ENCODE results near the gene METTL25B.

The METTL25B gene

DNA sequence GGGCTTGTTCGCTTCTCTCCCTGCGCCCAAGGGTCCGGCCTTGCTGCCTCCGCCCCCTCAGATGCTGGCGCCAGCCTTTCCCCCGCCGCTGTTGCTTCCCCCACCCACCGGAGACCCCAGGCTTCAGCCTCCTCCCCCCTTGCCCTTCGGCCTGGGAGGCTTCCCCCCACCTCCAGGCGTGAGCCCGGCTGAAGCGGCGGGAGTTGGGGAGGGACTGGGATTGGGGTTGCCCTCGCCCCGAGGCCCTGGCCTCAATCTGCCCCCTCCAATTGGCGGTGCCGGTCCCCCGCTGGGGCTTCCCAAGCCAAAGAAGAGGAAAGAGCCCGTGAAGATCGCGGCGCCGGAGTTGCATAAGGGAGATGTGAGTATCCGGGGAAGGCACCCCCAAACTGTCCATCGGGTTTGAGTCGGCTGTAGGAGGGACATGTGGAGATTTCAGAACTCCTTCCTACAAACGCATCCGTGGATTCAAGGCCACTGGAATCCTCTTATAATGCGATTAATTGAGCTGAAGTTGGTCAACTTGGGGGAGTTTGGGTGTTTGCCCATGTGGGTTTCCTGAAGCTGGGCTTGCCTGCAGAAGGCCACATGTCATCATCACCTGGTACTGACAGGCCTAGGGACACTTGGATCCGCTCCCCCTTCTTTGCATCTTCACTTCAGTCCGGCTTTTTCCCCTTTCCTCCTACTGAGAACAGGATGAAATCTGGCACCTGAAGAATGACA is 39.8 kb downstream of the METTL25B start:
- TF ChIP-seq GATA1 (IDR thresholded peaks at IDR 0.05; ENCODE audit: low read depth, low read length) (no peak), POLR2A (IDR thresholded peaks at IDR 0.05; ENCODE audit: low read length) (no peak)
- DNase-seq, result peak in 1 of 2 experiments; percentile 70

DNA sequence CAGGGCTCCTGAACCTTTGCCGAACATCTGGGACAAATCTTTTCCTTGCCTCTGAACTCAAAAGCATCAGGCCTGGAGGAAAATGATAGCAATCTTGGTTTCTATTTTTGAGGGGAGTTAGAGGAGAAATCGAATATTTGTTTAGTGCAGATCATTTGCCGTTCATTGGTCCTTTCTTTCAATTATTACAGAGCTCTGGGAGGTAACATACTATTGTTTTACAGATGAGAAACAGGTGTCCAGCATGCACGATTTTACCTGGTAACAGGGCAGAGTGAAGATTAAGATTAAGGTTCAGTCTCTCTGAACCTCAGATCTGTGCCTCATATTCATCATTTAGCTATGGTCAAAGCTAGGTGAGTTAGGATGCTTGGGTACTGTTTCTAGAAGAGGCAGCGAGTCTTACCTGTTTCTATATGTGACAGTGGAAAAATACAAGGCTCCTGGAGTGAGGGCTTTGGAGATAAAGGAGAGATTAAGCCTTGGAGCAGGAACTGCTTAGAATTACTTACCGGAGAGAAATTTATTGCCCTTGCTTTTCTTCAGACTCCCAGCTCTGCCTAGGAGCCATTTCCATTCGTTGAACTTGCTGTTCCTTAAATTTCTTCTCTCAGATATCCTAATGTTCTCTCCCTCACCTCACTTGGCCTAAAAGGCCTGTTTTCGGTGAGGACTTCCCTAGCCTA is 40.5 kb downstream of the METTL25B start:
- DNase-seq, result no peak
- no peak for TF ChIP-seq POLR2A (IDR thresholded peaks at IDR 0.05; ENCODE audit: low read length)
- TF ChIP-seq GATA1 (IDR thresholded peaks at IDR 0.05; ENCODE audit: low read depth, low read length), result no peak

DNA sequence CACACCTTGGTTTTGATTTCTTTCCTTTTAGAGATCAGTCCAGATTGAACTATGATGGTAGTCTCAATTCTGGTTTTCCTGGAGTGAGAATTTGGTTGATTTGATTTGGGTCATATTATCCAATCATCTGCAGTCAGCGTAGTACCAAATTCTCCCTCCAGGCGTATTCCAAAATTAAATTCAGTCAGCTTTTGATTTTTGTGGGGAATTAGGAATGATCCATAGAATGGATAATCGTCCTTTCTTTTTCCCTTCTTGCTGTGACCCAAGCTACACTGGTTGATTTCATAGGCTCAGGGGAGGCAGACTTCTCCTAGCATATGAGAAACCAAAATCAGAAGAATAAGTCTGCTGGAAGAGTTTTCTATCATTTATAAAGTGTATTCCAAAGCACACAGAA is 44.0 kb downstream of the METTL25B start:
- no peak for TF ChIP-seq POLR2A (IDR thresholded peaks at IDR 0.05; ENCODE audit: low read length)
- TF ChIP-seq GATA1 (IDR thresholded peaks at IDR 0.05; ENCODE audit: low read depth, low read length), result no peak
- no peak for DNase-seq

DNA sequence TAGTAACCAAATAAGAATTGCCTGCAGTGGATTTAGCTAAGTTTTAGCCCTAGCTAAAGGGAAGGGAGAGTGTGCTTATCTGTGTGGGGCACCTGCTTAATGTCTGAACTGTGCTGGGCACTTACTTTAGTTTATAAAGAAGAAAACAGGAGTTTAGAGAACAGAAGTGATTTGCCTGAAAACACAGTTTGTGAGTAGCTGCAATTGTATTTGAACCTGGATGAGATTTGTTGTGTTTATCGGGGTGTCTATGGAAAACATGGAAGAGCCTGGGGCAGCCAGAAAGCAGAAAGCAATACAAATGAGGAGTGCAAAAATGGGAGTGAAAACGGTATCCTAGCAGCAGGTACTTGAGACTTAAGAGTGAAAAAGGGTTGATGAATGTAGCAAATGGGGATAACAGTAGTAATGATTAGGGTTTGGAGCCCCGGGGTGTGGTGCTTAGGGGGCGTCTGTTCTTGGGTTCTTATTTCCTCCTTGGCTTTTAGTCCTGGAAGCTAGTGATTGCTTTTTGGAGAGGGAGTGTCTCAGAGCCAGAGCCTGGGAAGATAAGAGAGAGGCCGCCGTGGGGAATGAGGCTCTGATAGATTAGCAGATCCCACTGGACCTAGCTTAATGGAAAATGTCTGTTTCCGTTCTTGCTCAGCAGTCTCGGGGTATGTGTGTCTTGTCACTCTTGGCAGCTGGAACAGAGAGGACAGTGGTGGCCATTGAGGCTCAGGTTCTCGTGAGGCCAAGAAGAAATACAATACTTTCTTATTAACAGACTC is 44.6 kb downstream of the METTL25B start:
- TF ChIP-seq GATA1 (IDR thresholded peaks at IDR 0.05; ENCODE audit: low read depth, low read length) (no peak), POLR2A (IDR thresholded peaks at IDR 0.05; ENCODE audit: low read length) (no peak)
- peak; percentile 52 to 68 for DNase-seq

DNA sequence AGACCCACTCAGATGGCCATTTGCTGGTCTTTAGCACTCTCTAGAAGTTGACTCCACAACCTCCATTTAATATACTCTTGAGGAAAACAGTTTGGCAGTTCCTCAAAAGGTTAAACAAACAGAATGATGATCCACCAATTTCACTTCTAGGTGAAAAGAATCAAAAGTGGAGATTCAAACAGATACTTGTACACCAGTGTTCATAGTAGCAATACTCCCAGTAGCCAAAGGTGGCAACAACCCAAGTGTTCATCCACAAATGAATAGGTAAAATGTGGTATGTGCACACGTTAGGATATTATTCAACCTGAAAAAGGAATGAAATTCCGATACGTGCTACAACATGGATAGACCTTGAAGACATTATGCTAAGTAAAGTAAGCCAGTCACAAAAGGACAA is 45.3 kb downstream of the METTL25B start:
- no peak for DNase-seq
- TF ChIP-seq GATA1 (IDR thresholded peaks at IDR 0.05; ENCODE audit: low read depth, low read length) (no peak), POLR2A (IDR thresholded peaks at IDR 0.05; ENCODE audit: low read length) (no peak)

DNA sequence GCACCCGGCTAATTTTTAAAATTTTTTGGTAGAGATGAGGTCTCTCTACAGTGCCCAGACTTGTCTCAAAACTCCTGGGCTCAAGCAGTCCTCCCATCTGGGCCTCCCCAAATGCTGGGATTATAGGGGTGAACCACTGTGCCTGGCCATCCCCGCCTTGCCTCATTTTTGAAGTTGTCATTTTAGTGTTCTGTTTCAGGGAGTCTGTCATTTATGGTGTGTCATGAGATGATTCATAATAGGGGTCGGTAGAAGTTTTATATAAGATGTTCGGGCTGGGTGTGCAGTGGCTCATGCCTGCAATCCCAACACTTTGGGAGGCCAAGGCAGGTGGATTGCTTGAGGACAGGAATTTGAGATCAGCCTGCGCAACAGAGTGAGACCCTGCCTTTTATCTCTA is 47.5 kb downstream of the METTL25B start:
- DNase-seq, result no peak
- no peak for TF ChIP-seq GATA1 (IDR thresholded peaks at IDR 0.05; ENCODE audit: low read depth, low read length)
- no peak for TF ChIP-seq POLR2A (IDR thresholded peaks at IDR 0.05; ENCODE audit: low read length)

GRCh38 chr1:156776942-156777341 is 48.7 kb downstream of the METTL25B start:
- DNase-seq, result no peak
- no peak for TF ChIP-seq GATA1 (IDR thresholded peaks at IDR 0.05; ENCODE audit: low read depth, low read length)
- no peak for TF ChIP-seq POLR2A (IDR thresholded peaks at IDR 0.05; ENCODE audit: low read length)

- TF ChIP-seq POLR2A (IDR thresholded peaks at IDR 0.05; ENCODE audit: low read length), result no peak
These were observed 49.3 kb downstream of the METTL25B start for GRCh38 chr1:156777573-156777972.

GRCh38 chr1:156781585-156782186 is 53.4 kb downstream of the METTL25B start:
- no peak for DNase-seq
- TF ChIP-seq POLR2A (IDR thresholded peaks at IDR 0.05; ENCODE audit: low read length) (no peak), GATA1 (IDR thresholded peaks at IDR 0.05; ENCODE audit: low read depth, low read length) (no peak)

More at GRCh38 chr1:156777573-156777972, 49.3 kb downstream of the METTL25B start:
- DNase-seq, result no peak

- no peak for TF ChIP-seq GATA1 (IDR thresholded peaks at IDR 0.05; ENCODE audit: low read depth, low read length)
- no peak for TF ChIP-seq POLR2A (IDR thresholded peaks at IDR 0.05; ENCODE audit: low read length)
- no peak for DNase-seq
These were observed 57.2 kb downstream of the METTL25B start for GRCh38 chr1:156785458-156785857.

All from erythroblast (primary cell).